PC-3 (cell line): ENCODE results near the gene PLEKHH2. TPM values are rescaled to one million over a fixed set of nuclear protein-coding genes. Genes with fewer than 3 reads are reported as not detected.

Experiments
- ATAC-seq: fragments of 200-7000 bp; cut with Tn5 transposase; 2 replicates; pipeline ENCODE4 v1.9.1; 2020; ENCODE audit warnings: mild to moderate bottlenecking, moderate library complexity
- BruUV-seq: library from RNA; stranded (reverse); fragments of 400-500 nt; replicated peaks from 2 replicates; lab custom pipeline; 2021; lab: Mats Ljungman, UMichigan
- CTCF ChIA-PET: fragments of 300-600 bp; sonication (Branson Sonifier 250); formaldehyde crosslinking; loops from one replicate; lab custom pipeline; 2022; ENCODE audit warnings: antibody characterized with exemption; lab: Charles Lee
- POLR2A ChIA-PET: fragments of 300-600 bp; sonication (Branson Sonifier 250); formaldehyde crosslinking; loops from one replicate; lab custom pipeline; 2022; ENCODE audit warnings: antibody characterized with exemption; ENCODE audit not compliant: unreplicated experiment; lab: Charles Lee
- DNase-seq: peaks from one replicate; pipeline ENCODE4 v3.0.0-alpha.2; 2015
- H2AFZ ChIP-seq: fragments of 300-600 bp; sonication (generic); 2 replicates; pipeline ENCODE4 v1.6.0; 2016; ENCODE audit warnings: antibody characterized with exemption, low read length
- H3F3A ChIP-seq: fragments of 300-600 bp; sonication (generic); one replicate; pipeline ENCODE4 v1.6.0; 2017; ENCODE audit warnings: antibody characterized with exemption, low read length, control low read depth, mild to moderate bottlenecking; ENCODE audit not compliant: unreplicated experiment
- H3K27ac ChIP-seq: fragments of 300-600 bp; sonication (generic); 2 replicates; pipeline ENCODE4 v1.5.1; 2016; ENCODE audit warnings: mild to moderate bottlenecking, low read length
- H3K27me3 ChIP-seq: fragments of 300-600 bp; sonication (generic); 2 replicates; pipeline ENCODE4 v1.6.1; 2016; ENCODE audit warnings: low read length, mixed read lengths
- H3K36me3 ChIP-seq: fragments of 300-600 bp; sonication (generic); 2 replicates; pipeline ENCODE4 v1.6.1; 2016; ENCODE audit warnings: low read depth, mixed run types, low read length, mixed read lengths
- H3K4me1 ChIP-seq: fragments of 300-600 bp; sonication (generic); 2 replicates; pipeline ENCODE4 v1.5.1; 2016; ENCODE audit warnings: low read length; ENCODE audit not compliant: insufficient read depth
- H3K4me2 ChIP-seq: fragments of 300-600 bp; sonication (generic); 2 replicates; pipeline ENCODE4 v1.6.0; 2016; ENCODE audit warnings: low read length
- H3K4me3 ChIP-seq: fragments of 300-600 bp; sonication (generic); 2 replicates; pipeline ENCODE4 v1.5.1; 2016; ENCODE audit warnings: mild to moderate bottlenecking, low read length, mixed read lengths
- H3K79me2 ChIP-seq: fragments of 300-600 bp; sonication (generic); 2 replicates; pipeline ENCODE4 v1.6.1; 2017; ENCODE audit warnings: low read length, mixed read lengths
- H3K9ac ChIP-seq: fragments of 300-600 bp; sonication (generic); 2 replicates; pipeline ENCODE4 v1.6.0; 2016; ENCODE audit warnings: mild to moderate bottlenecking, low read length
- H3K9me2 ChIP-seq: fragments of 300-600 bp; sonication (generic); replicated peaks from 2 replicates; pipeline ENCODE4 v1.6.1; 2016; ENCODE audit warnings: mixed run types, low read length, mixed read lengths
- H3K9me3 ChIP-seq: fragments of 300-600 bp; sonication (generic); 2 replicates; pipeline ENCODE4 v1.6.1; 2016; ENCODE audit warnings: low read length, mixed read lengths
- H4K20me1 ChIP-seq: fragments of 300-600 bp; sonication (generic); 2 replicates; pipeline ENCODE4 v1.6.1; 2016; ENCODE audit warnings: low read length, mixed read lengths
- CTCF ChIP-seq: fragments of 300-600 bp; sonication (generic); conservative IDR thresholded peaks from 2 replicates; pipeline ENCODE4 v1.5.1; 2017; ENCODE audit warnings: antibody characterized with exemption, low read depth, mild to moderate bottlenecking, low read length
- EZH2 ChIP-seq: fragments of 300-600 bp; sonication (generic); IDR thresholded peaks from one replicate; pipeline ENCODE4 v1.6.1; 2017; ENCODE audit warnings: antibody characterized with exemption, mild to moderate bottlenecking, low read length; ENCODE audit not compliant: unreplicated experiment
- EZH2phosphoT487 ChIP-seq: fragments of 300-600 bp; sonication (generic); IDR thresholded peaks from 2 replicates; pipeline ENCODE4 v1.6.1; 2018; ENCODE audit warnings: mild to moderate bottlenecking, antibody characterized with exemption, low read length, borderline replicate concordance
- intact Hi-C: fragments of 100-400 bp; cut with micrococcal nuclease; formaldehyde crosslinking; loops from 2 replicates; pipeline ENCODE4 v1.9.0; 2023
- total RNA-seq: library from RNA; depleted of rRNA; stranded (reverse); fragments of >200 nt; gene quantifications from 2 replicates; pipeline ENCODE4 v1.2.3, GENCODE V29; 2014

The PLEKHH2 gene
- total RNA-seq, 1 experiment from 2014 or later = 1.9 TPM

DNA sequence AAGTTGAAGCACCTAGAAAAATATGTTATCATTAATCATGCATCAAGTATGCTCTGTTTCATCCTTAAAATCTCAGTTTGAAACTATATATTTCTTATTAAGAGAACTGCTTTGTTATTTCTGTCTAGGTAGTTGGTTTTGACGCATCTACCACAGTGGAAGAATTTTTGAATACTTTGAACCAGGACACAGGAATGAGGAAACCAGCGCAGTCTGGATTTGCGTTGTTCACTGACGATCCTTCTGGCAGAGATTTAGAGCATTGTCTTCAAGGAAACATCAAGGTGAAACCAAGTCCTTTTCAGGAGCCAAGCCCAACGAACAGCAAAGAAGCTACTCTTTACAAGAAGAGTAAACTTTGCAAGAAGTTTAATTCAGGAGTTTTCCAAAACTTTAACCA lies 106.6 kb downstream of the PLEKHH2 start:
- Histone ChIP-seq H3F3A (no peaks in the 10 kb centered on the region), H3K9me3 (no peaks in the 10 kb centered on the region), H2AFZ (no peak overlapping the region), H3K4me1 (no peaks in the 10 kb centered on the region), H3K4me2 (no peak overlapping the region), H3K27me3 (no peaks in the 10 kb centered on the region), H3K79me2 (no peaks in the 10 kb centered on the region), H3K27ac (no peak overlapping the region), H3K36me3 (no peaks in the 10 kb centered on the region), H3K4me3 (no peak overlapping the region), H3K9ac (no peak overlapping the region), H4K20me1 (no peaks in the 10 kb centered on the region), H3K9me2 (no peaks in the 10 kb centered on the region)
- CTCF ChIA-PET = interaction anchor here (0.5 kb wide), 1 partner anchor 524 kb away, joined by 3 read pairs; no protein-coding TSS in a partner anchor
- no TSS peak for BruUV-seq
- no peak for TF ChIP-seq EZH2
- TF ChIP-seq EZH2phosphoT487 = no peak
- no peak for TF ChIP-seq CTCF
- DNase-seq (no peak), ATAC-seq (no peak)
- intact Hi-C loops = no loop called here
- POLR2A ChIA-PET = no interaction called here

DNA sequence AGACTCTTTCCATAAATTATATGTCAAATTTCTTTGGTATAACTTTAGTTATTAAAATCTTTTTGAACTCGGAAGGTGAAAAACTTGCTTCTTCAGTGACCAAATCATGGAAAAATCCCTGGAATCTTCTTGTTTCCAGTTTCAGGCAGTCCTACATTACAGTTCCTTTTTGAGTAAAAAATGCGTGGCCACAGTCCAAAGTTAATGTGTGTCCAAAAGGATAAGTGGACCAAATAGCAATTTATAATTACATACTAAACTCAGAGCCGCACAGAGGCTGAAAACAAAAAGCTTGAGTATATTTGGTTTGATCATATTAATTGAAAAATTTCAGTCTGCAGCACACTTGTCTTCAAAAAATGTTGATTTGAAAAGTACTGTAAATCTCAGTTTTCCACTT lies 108.4 kb downstream of the PLEKHH2 start:
- Histone ChIP-seq H3K36me3 (no peaks in the 10 kb centered on the region), H4K20me1 (no peaks in the 10 kb centered on the region), H3F3A (no peaks in the 10 kb centered on the region), H3K9me3 (no peaks in the 10 kb centered on the region), H3K9ac (no peak overlapping the region), H3K79me2 (no peaks in the 10 kb centered on the region), H3K4me3 (no peak overlapping the region), H3K4me2 (no peak overlapping the region), H3K27me3 (no peaks in the 10 kb centered on the region), H3K27ac (no peak overlapping the region), H2AFZ (no peak overlapping the region), H3K9me2 (no peaks in the 10 kb centered on the region), H3K4me1 (no peaks in the 10 kb centered on the region)
- no peak for ATAC-seq
- intact Hi-C loops = no loop called here
- ChIA-PET CTCF (no interaction called here), POLR2A (interaction anchor here (0.7 kb wide), 1 partner anchor 75 kb away, joined by 3 read pairs; no protein-coding TSS in a partner anchor)
- TF ChIP-seq EZH2phosphoT487 (no peak), EZH2 (no peak), CTCF (no peak)
- BruUV-seq = no TSS peak
- no peak for DNase-seq

GRCh38 chr2:43748333-43748732 lies 111.3 kb downstream of the PLEKHH2 start:
- no peak for DNase-seq
- H3K9me2 ChIP-seq = no peaks in the 10 kb centered on the region
- H3F3A ChIP-seq = no peaks in the 10 kb centered on the region
- ATAC-seq = no peak
- CTCF ChIA-PET = no interaction called here
- TF ChIP-seq CTCF (no peak), EZH2 (no peak), EZH2phosphoT487 (no peak)
- POLR2A ChIA-PET = no interaction called here
- H2AFZ ChIP-seq = no peak overlapping the region
- H3K4me2 ChIP-seq = no peak overlapping the region
- H3K4me3 ChIP-seq = no peak overlapping the region
- no peaks in the 10 kb centered on the region for H3K9me3 ChIP-seq
- no peaks in the 10 kb centered on the region for H4K20me1 ChIP-seq
- no peak overlapping the region for H3K27ac ChIP-seq
- H3K79me2 ChIP-seq = no peaks in the 10 kb centered on the region
- no peaks in the 10 kb centered on the region for H3K27me3 ChIP-seq
- H3K4me1 ChIP-seq = no peaks in the 10 kb centered on the region
- H3K9ac ChIP-seq = no peak overlapping the region
- no TSS peak for BruUV-seq
- H3K36me3 ChIP-seq = no peaks in the 10 kb centered on the region
- intact Hi-C loops = no loop called here
